ENCODE data around the gene RXRB. TPM values are rescaled to one million over a fixed set of nuclear protein-coding genes. Genes with fewer than 3 reads are reported as not detected.

Gene RXRB
- total RNA-seq, 1 experiment from 2014 or later, result 49.9 TPM

- no peak overlapping the region for H3K9ac ChIP-seq (ENCODE audit: low read length)
- H4K20me1 ChIP-seq (ENCODE audit: insufficient read depth), result no peaks in the 10 kb centered on the region
- peaks cover 49 to 75% of the 10 kb centered on the region in 2 experiments for H3K4me1 ChIP-seq (ENCODE audit: control insufficient read depth in 1 of 2, insufficient read depth in 2 of 2, low read length in 2 of 2)
- no peak for TF ChIP-seq SIN3A (IDR thresholded peaks at IDR 0.05; ENCODE audit: low read depth)
- no peak for TF ChIP-seq SRF (IDR thresholded peaks at IDR 0.05; ENCODE audit: low read depth)
- no peak for TF ChIP-seq ZFX (IDR thresholded peaks at IDR 0.05)
- no peak for TF ChIP-seq CEBPB (IDR thresholded peaks at IDR 0.05; ENCODE audit: low read depth)
- no peak for TF ChIP-seq EGR1 (IDR thresholded peaks at IDR 0.05; ENCODE audit: low read depth)
- TF ChIP-seq ZBTB33 (IDR thresholded peaks at IDR 0.05; ENCODE audit: extremely low read depth, insufficient replicate concordance, low read length), result no peak
- no peak for TF ChIP-seq REST (IDR thresholded peaks at IDR 0.05; ENCODE audit: low read depth)
- TF ChIP-seq YY1 (IDR thresholded peaks at IDR 0.05; ENCODE audit: extremely low read depth, insufficient replicate concordance, low read depth, low read length), result no peak
- TF ChIP-seq POLR2AphosphoS5 (IDR thresholded peaks at IDR 0.05; ENCODE audit: low read depth, low read length), result no peak
- TF ChIP-seq TCF7L2 (IDR thresholded peaks at IDR 0.05; ENCODE audit: borderline replicate concordance, extremely low read depth, insufficient read depth, insufficient read length), result no peak
- no peak for TF ChIP-seq RAD21 (IDR thresholded peaks at IDR 0.05; ENCODE audit: low read depth)
- no peak for TF ChIP-seq MAX (IDR thresholded peaks at IDR 0.05)
- no peak for TF ChIP-seq ELF1 (IDR thresholded peaks at IDR 0.05; ENCODE audit: borderline replicate concordance, low read depth)
- TF ChIP-seq ZNF274 (IDR thresholded peaks at IDR 0.05; ENCODE audit: low read depth, low read length), result no peak
- no peak for TF ChIP-seq SP1 (IDR thresholded peaks at IDR 0.05; ENCODE audit: low read depth)
- TF ChIP-seq CBX3 (IDR thresholded peaks at IDR 0.05; ENCODE audit: low read depth), result no peak
- RAD21 ChIA-PET (ENCODE audit: low non-redundant PET in 1 of 2, low total read pairs in 2 of 2, uncharacterized antibody in 2 of 2, unreplicated experiment in 2 of 2), result no interaction called here
- H3K9me2 ChIP-seq (ENCODE audit: insufficient read depth), result no peaks in the 10 kb centered on the region
- DNase-seq (ENCODE audit: low read depth, low spot score) (no peak), ATAC-seq (no peak)
- CTCF ChIA-PET, result no interaction called here
- H3K27me3 ChIP-seq (ENCODE audit: insufficient read depth, low read length), result no peaks in the 10 kb centered on the region
- intact Hi-C loops (cut with micrococcal nuclease), result loop anchor here (10.0 kb wide), 1 partner anchor 212 kb away; the partner anchor contains the start of genes CUTA and PHF1
- H3K4me2 ChIP-seq (ENCODE audit: low read length), result no peak overlapping the region
- H3K36me3 ChIP-seq (ENCODE audit: control insufficient read depth in 1 of 2, insufficient read depth in 2 of 2, low read length in 2 of 2), result peaks cover 14 to 27% of the 10 kb centered on the region in 2 experiments; a peak in 3 of 4 replicates
- no peak overlapping the region for H3K27ac ChIP-seq (ENCODE audit: low read depth, low read length)
- H3K9me3 ChIP-seq (ENCODE audit: control insufficient read depth in 1 of 2, insufficient read depth in 1 of 2, low read depth in 1 of 2, low read length in 2 of 2), result no peaks in the 10 kb centered on the region
- no TSS peak for BruUV-seq (replicated peaks)
- H3K79me2 ChIP-seq (ENCODE audit: insufficient read depth, low read length), result peaks cover 60% of the 10 kb centered on the region
- H2AFZ ChIP-seq (ENCODE audit: low read depth, low read length, poor library complexity, severe bottlenecking), result no peak overlapping the region
- no peak overlapping the region for H3K4me3 ChIP-seq (replicated peaks in 1 of 2; ENCODE audit: low read depth in 1 of 2, low read length in 2 of 2)
- POLR2A ChIA-PET, result no interaction called here
These were observed 2.3 kb upstream of the RXRB start for GRCh38 chr6:33202799-33203198.

Data from HCT116 (cell line).